ENCODE measurements around the gene RPS14. TPM values are rescaled to one million over a fixed set of nuclear protein-coding genes. Genes with fewer than 3 reads are reported as not detected.

The RPS14 gene
- total RNA-seq (1,000 to 10,000 TPM; 2,727 to 9,295 (median 4,211) TPM), polyA plus RNA-seq (1,000 to 10,000 TPM; 2,234 to 8,183 TPM)
- long read RNA-seq, donor 1, transcript RPS14-205 (3 exons, 3,119 nt) = minor isoform, 36 of 1,253 reads
- long read RNA-seq, donor 1, transcript RPS14-203 (5 exons, 569 nt) = major isoform, 1,049 of 1,253 reads
- long read RNA-seq, donor 1, partial matches to known transcripts = 118 of 1,253 reads
- long read RNA-seq, donor 1, other reads (novel, unspliced or antisense) = 41 of 1,253 reads
- long read RNA-seq, donor 2, transcript RPS14-202 (5 exons, 2,314 nt) = minor isoform, 10 of 2,120 reads
- long read RNA-seq, donor 2, transcript RPS14-205 (3 exons, 3,119 nt) = minor isoform, 143 of 2,120 reads
- long read RNA-seq, donor 2, transcript RPS14-201 (5 exons, 712 nt) = minor isoform, 17 of 2,120 reads
- long read RNA-seq, donor 2, transcript RPS14-203 (5 exons, 569 nt) = major isoform, 1,657 of 2,120 reads
- long read RNA-seq, donor 2, partial matches to known transcripts = 199 of 2,120 reads
- long read RNA-seq, donor 2, other reads (novel, unspliced or antisense) = 91 of 2,120 reads
- long read RNA-seq, donor 3, transcript RPS14-205 (3 exons, 3,119 nt) = minor isoform, 82 of 2,168 reads
- long read RNA-seq, donor 3, transcript RPS14-203 (5 exons, 569 nt) = major isoform, 1,953 of 2,168 reads
- long read RNA-seq, donor 3, transcript RPS14-201 (5 exons, 712 nt) = minor isoform, 12 of 2,168 reads
- long read RNA-seq, donor 3, partial matches to known transcripts = 84 of 2,168 reads
- long read RNA-seq, donor 3, other reads (novel, unspliced or antisense) = 35 of 2,168 reads

DNA sequence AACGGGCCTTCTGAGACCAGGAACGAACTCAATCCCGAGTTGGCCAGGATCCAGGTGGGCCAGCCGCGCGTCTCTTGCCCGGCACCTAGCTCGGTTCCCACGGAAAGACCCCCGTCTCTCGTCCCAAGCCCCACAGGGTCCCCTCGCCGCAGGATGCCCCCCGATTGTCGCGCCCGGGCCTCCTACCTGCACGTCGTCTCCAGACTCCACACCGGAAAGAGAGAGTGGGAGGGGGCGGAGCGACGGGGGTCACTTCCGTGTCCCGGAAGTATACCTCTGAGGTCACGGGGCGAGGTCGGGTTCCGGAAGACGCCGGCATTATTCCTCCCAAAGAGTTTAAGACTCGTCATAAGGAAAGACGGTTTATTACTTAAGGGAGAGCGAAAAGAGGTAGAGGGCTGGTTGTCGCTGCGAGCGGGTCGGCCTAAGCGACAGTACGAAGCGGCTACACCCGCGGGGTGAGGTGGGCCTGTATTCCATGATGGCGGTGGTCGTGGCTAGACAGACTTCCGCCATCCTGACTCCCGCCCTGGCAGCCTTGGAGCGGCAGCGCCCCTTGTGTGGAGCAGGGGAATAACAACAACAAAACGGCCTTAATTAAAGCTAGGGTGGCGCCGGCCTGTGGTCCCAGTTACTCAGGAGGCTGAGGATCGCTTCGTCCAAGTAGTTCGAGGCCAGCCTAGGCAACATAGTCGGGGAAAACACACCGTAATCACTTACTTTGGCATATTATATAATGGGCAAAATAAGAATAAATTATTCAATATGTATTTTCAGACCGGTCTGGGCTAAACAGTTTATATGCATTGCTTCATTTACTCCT is at the start of gene RPS14:
RPS14 (minus strand) TSS at position 223 of the 823 bp plus-strand sequence. CDS start 2,006 bp downstream, outside the sequence.
- H3K4me3 ChIP-seq = peak within 1 kb of the TSS; percentile 73
- WGBS, 3 donors = 3 to 4% (median 3%) methylated on average over 55 to 58 of the region's 58 CpGs

DNA sequence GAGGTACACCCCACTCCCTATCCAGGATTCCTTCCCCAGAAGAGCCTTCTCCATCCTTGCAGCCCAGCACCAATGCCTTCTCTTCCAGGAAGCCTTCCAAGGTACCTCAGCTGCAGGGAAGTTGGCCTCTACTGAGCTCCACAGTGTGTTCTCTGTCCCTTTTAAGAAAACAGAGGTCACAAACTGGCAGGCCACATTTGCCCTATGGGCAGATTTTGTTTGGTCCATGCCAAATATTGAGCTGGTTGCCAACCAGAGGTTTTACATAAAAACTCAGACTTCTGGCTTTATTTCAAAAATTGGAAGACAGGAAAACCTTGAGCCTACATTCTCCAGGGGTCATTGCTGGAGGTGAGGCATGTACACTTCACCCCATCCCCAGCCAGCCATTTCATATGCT is 49.4 kb upstream of the RPS14 start:
- H3K27me3 ChIP-seq = no peaks in the 10 kb centered on the region
- intact Hi-C loops (cut with DNase I) = no loop called here
- no peak overlapping the region for H3K4me3 ChIP-seq
- no peak for DNase-seq
- H3K4me1 ChIP-seq (ENCODE audit: insufficient read depth) = peaks cover 50% of the 10 kb centered on the region
- TF ChIP-seq, protein P1, sequence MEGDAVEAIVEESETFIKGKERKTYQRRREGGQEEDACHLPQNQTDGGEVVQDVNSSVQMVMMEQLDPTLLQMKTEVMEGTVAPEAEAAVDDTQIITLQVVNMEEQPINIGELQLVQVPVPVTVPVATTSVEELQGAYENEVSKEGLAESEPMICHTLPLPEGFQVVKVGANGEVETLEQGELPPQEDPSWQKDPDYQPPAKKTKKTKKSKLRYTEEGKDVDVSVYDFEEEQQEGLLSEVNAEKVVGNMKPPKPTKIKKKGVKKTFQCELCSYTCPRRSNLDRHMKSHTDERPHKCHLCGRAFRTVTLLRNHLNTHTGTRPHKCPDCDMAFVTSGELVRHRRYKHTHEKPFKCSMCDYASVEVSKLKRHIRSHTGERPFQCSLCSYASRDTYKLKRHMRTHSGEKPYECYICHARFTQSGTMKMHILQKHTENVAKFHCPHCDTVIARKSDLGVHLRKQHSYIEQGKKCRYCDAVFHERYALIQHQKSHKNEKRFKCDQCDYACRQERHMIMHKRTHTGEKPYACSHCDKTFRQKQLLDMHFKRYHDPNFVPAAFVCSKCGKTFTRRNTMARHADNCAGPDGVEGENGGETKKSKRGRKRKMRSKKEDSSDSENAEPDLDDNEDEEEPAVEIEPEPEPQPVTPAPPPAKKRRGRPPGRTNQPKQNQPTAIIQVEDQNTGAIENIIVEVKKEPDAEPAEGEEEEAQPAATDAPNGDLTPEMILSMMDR (IDR thresholded peaks at IDR 0.05) = no peak
- TF ChIP-seq POLR2A (IDR thresholded peaks at IDR 0.05) = no peak
- no peak for TF ChIP-seq EP300 (IDR thresholded peaks at IDR 0.05)
- H3K36me3 ChIP-seq = no peaks in the 10 kb centered on the region
- H3K27ac ChIP-seq = no peak overlapping the region
- H3K9me3 ChIP-seq = no peaks in the 10 kb centered on the region

More for the DNA sequence above, at the start of gene RPS14:
- Histone ChIP-seq H3K9me3 (no peaks in the 10 kb centered on the region), H3K27ac (peak within 1 kb of the TSS; percentile 82 to 94), H3K27me3 (no peaks in the 10 kb centered on the region), H3K36me3 (no peaks in the 10 kb centered on the region), H3K4me1 (ENCODE audit: insufficient read depth) (peaks cover 3% of the 10 kb centered on the region)
- intact Hi-C loops (cut with DNase I) = loop anchor here in 3 of 4 donors (10.0 kb wide), 2 partner anchors 315 to 395 kb away; partner anchors contain the start of gene IRGM (in 2 of the 3)
- DNase-seq = peak; percentile 93 to 96 (median 95)
- TF ChIP-seq, protein P1 (IDR thresholded peaks at IDR 0.05) = peak; percentile 95 to 98 (median 97)
- peak; percentile 31 for TF ChIP-seq EP300 (IDR thresholded peaks at IDR 0.05)
- TF ChIP-seq POLR2A (IDR thresholded peaks at IDR 0.05) = peak; percentile 83

DNA sequence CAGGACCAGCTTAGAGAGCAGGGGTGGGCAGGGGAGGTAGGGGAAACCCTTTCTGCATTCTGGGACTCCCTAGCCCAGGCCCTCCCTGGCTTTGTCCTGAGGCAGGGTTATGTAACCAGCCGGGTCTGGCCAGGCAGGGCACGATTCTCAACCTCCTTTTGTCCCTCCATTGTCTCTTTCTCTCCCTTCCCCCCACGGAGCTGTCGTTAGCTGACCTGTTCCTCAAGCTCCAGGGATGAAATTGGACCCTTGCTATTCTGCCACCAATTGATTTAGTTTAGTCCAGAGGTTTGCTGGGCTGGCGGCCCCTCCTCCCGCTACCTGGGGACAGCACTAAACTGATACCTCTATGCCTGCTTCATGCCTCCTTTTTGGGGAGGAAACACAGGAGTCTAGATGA is 49.0 kb upstream of the RPS14 start:
- DNase-seq = no peak
- Histone ChIP-seq H3K36me3 (no peaks in the 10 kb centered on the region), H3K27ac (no peak overlapping the region), H3K4me3 (no peak overlapping the region), H3K9me3 (no peaks in the 10 kb centered on the region), H3K4me1 (ENCODE audit: insufficient read depth) (peaks cover 46% of the 10 kb centered on the region), H3K27me3 (no peaks in the 10 kb centered on the region)
- TF ChIP-seq POLR2A (IDR thresholded peaks at IDR 0.05) (no peak), EP300 (IDR thresholded peaks at IDR 0.05) (no peak)
- TF ChIP-seq, protein P1 (IDR thresholded peaks at IDR 0.05) = no peak
- intact Hi-C loops (cut with DNase I) = no loop called here
- 47 to 61% (median 53%) methylated on average over 6 of the region's 6 CpGs for WGBS, 3 donors

DNA sequence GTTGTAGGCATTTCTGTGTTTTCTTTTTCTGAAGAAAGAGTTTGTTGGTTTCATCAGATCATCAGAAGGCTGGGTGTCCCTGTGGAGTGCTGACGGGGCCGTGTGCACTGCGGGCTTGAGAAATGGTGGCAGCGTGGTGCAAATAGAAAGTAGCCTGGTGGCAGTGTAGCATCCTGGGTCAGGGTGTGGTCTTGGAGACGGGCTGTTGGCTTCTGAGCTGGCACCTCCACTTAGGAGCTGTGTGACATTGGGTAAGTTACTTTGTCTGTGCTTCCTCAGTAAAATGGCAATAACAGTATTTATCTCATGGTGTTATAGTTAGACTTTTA is 48.4 kb upstream of the RPS14 start:
- TF ChIP-seq POLR2A (IDR thresholded peaks at IDR 0.05) (no peak), EP300 (IDR thresholded peaks at IDR 0.05) (no peak)
- TF ChIP-seq, protein P1 (IDR thresholded peaks at IDR 0.05) = no peak
- Histone ChIP-seq H3K36me3 (no peaks in the 10 kb centered on the region), H3K27me3 (no peaks in the 10 kb centered on the region), H3K4me3 (no peak overlapping the region), H3K4me1 (ENCODE audit: insufficient read depth) (peaks cover 43% of the 10 kb centered on the region), H3K9me3 (no peaks in the 10 kb centered on the region), H3K27ac (no peak overlapping the region)
- DNase-seq = no peak
- intact Hi-C loops (cut with DNase I) = no loop called here
- 73 to 78% (median 78%) methylated on average over 5 of the region's 5 CpGs for WGBS, 3 donors
